ENCODE results near the gene ARFGEF3. TPM values are rescaled to one million over a fixed set of nuclear protein-coding genes. Genes with fewer than 3 reads are reported as not detected.
A peak's percentile ranks its signal among the peaks of the same experiment; 100 is the strongest.
"Not testable (repeated sequence)": the region's sequence is repeated elsewhere in the genome, so short reads cannot be mapped to it uniquely, and the experiment has no call there.

The ARFGEF3 gene
- total RNA-seq, 1 donor from 2014 or later = 24.0 TPM

DNA sequence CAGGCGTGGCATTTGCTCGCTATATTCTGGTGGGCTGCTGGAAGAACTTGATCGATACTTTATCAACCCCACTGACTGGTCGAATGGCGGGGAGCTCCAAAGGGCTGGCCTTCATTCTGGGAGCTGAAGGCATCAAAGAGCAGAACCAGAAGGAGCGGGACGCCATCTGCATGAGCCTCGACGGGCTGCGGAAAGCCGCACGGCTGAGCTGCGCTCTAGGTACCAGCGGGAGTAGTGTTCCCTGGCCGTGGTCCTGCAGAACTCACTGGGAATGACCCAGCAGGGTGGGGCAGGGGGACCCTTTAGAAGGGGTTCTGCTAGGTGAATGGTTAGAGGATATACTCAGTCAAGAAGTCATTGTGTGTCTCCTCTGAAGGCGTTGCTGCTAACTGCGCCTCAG, 125.0 kb downstream of the ARFGEF3 start:
- H3K27ac Mint-ChIP-seq = no peak overlapping the region
- no peaks in the 10 kb centered on the region for H3K27me3 Mint-ChIP-seq
- no peaks in the 10 kb centered on the region for H3K36me3 Mint-ChIP-seq
- no peaks in the 10 kb centered on the region for H3K9me3 Mint-ChIP-seq
- no peak for TF ChIP-seq CTCF (conservative IDR thresholded peaks at IDR 0.05)
- no peak overlapping the region for H3K4me3 Mint-ChIP-seq
- DNase-seq (ENCODE audit: extremely low spot score, unreplicated experiment) = no peak
- peaks cover 5% of the 10 kb centered on the region for H3K4me1 Mint-ChIP-seq (ENCODE audit: unreplicated experiment)

- DNase-seq (ENCODE audit: extremely low spot score, unreplicated experiment) = no peak
- no peak overlapping the region for H3K27ac Mint-ChIP-seq
- peak; percentile 64 for TF ChIP-seq CTCF (conservative IDR thresholded peaks at IDR 0.05)
- no peak overlapping the region for H3K4me3 Mint-ChIP-seq
- no peaks in the 10 kb centered on the region for H3K9me3 Mint-ChIP-seq
- no peaks in the 10 kb centered on the region for H3K27me3 Mint-ChIP-seq
- no peaks in the 10 kb centered on the region for H3K36me3 Mint-ChIP-seq
- peaks cover 5% of the 10 kb centered on the region for H3K4me1 Mint-ChIP-seq (ENCODE audit: unreplicated experiment)
Measured at GRCh38 chr6:138287144-138287955, 125.6 kb downstream of the ARFGEF3 start.

DNA sequence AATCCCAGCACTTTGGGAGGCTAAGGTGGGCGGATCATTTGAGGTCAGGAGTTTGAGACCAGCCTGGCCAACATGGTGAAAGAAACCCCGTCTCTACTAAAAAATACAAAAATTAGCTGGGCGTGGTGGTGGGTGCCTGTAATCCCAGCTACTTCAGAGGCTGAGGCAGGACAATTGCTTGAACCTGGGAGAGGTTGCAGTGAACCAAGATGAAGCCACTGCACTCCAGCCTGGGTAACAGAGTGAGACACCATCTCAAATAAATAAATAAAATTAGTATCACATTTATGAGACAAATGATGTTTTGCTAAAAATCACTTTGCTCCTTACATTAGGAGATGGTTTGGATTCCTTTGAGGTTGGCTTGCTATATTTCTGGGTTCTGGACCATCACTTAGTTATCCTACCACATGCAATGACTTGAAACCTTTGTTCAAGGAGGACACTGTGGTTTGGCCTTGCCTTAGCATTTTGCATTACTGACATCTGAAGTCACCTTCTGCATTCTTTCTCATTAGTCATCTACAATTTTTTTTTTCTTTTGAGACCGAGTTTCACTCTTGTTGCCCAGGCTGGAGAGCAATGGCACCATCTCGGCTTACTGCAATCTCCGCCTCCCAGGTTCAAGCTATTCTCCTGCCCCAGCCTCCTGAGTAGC, 126.8 kb downstream of the ARFGEF3 start:
- H3K4me1 Mint-ChIP-seq (ENCODE audit: unreplicated experiment); H3K9me3 Mint-ChIP-seq; H3K36me3 Mint-ChIP-seq; DNase-seq (ENCODE audit: extremely low spot score, unreplicated experiment); H3K4me3 Mint-ChIP-seq; H3K27me3 Mint-ChIP-seq: not testable (repeated sequence)
- peak overlapping the region; percentile 73 for H3K27ac Mint-ChIP-seq

- no peak for DNase-seq (ENCODE audit: extremely low spot score, unreplicated experiment)
- Mint-ChIP-seq H3K27ac (peak overlapping the region; percentile 73), H3K4me1 (ENCODE audit: unreplicated experiment) (peaks cover 5% of the 10 kb centered on the region), H3K9me3 (no peaks in the 10 kb centered on the region), H3K4me3 (no peak overlapping the region), H3K36me3 (no peaks in the 10 kb centered on the region), H3K27me3 (no peaks in the 10 kb centered on the region)
- TF ChIP-seq CTCF (conservative IDR thresholded peaks at IDR 0.05) = peak; percentile 33
Measured at GRCh38 chr6:138289739-138290138, 128.0 kb downstream of the ARFGEF3 start.

- TF ChIP-seq CTCF (conservative IDR thresholded peaks at IDR 0.05) = no peak
- Mint-ChIP-seq H3K36me3 (no peaks in the 10 kb centered on the region), H3K4me3 (no peak overlapping the region), H3K9me3 (no peaks in the 10 kb centered on the region), H3K27me3 (no peaks in the 10 kb centered on the region), H3K4me1 (ENCODE audit: unreplicated experiment) (peaks cover 5% of the 10 kb centered on the region), H3K27ac (no peak overlapping the region)
- DNase-seq (ENCODE audit: extremely low spot score, unreplicated experiment) = no peak
Measured at GRCh38 chr6:138290423-138290962, 128.8 kb downstream of the ARFGEF3 start.

All from type B pancreatic cell (in vitro differentiated cells).